Fibroblast of skin of abdomen (primary cell): ENCODE data around the gene KRT1.

Experiments
- DNase-seq: peaks from one replicate; pipeline ENCODE4 v3.0.0-alpha.2; 2013

KRT1 gene

DNA sequence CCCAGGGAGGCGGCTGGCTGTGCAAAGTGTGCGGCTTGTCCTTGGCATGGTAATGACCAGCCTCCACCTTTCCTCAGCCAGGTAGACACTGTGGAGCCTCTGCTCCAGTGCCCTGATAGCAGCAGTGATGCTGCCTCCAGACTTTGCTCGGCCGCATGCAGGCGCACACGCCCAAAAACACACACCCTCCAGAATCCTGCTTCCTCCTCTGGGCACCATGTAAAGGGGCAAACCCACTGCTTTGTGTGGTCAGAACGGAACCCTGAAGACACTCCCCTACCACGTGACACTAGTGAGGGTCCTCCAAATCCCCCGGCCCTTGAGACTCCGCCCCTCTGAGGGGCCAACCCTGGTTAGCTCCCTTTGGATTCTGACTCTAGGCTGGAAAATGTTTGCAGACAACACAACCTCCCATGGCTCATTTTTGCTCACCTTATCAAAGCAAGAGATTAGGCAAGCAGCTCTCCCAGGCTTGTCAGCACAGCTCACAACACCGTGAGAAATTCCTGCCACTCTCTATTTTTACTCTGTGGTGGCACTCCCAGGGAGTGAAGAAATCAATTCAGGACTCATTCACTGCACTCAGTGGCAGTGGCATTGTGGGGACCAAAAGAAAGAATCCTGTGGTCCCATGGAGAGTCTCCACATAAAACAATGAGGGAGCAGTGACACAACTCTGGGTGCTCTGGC, 18.6 kb upstream of the KRT1 start:
- no peak for DNase-seq

DNA sequence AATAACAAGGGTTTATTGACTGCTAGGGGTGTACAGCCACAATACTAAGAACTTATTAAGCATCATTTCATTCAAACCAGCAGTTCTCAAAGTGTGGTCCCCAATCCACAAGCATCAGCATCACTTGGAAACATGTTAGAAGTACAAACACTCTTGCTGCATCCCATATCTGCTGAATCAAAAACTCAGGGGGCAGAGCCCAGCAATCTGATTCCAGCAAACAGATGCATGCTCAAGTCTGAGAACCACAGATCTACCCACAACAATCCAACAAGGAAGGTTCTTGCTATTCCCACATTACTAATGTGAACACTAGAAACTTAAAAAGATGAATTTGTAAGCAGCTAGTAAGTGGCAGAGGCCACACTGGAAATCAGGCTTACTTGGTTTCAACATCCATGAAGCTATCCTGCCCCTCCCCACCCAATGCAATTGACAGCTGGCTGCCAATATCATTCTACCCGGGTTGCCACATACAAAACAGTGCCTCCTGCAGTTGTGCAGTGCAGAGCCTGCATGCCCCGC, 16.9 kb upstream of the KRT1 start:
- no peak for DNase-seq

DNA sequence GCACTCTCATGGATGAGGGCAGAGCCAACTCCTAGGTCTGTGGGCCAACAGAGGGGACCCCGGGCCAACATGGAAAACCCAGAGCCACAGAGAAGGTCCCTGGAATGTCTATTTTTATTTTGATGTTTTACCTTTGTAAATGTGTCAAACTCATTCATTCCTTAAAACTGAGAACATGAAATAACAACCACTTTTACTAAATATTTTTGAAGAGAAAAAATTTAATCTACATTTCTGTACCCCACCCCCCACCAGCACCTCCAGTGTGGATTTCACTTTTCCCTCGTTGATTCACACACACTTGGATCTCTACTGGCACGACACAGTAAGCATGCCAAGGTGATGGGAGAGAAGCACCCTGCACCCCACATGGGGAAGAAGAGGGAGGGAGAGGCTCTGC, 16.4 kb upstream of the KRT1 start:
- DNase-seq: no peak

DNA sequence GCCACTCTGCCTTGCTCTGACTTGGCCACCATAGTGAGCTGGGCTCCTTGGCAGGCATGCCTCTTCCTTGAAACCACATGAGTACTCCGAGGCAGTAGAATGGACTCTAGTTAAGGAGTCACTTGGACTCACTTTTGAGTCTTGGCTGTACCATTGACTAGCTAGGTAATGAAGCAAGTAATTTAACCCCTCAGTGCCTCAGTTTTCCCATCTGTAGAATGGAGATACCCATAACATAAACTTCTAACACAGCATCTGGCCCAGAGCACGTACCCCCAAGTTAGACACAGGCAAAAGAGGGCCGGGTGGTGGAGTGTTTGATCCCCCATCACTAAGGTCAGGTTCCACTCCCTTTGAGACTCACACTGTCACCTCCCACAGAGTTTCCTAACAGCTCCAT, 14.8 kb upstream of the KRT1 start:
- DNase-seq: no peak

DNA sequence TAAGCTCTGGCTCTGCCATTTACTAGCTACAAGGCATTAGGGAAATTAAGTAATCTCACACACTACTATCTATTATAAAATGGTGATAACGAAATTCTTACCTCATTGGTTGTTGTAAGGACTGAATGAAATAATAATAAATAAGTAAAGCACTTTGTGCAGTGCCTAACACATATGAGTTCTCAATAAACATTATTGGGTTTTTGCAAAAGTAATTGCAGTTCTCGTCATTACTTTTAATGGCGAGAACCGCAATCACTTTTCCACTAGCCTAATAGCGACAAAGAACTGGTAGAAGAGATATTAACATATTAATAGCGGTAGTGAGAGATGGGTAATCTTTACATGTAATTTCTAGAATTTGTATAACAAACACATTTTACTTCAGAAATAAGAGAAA, 13.9 kb upstream of the KRT1 start:
- no peak for DNase-seq

DNA sequence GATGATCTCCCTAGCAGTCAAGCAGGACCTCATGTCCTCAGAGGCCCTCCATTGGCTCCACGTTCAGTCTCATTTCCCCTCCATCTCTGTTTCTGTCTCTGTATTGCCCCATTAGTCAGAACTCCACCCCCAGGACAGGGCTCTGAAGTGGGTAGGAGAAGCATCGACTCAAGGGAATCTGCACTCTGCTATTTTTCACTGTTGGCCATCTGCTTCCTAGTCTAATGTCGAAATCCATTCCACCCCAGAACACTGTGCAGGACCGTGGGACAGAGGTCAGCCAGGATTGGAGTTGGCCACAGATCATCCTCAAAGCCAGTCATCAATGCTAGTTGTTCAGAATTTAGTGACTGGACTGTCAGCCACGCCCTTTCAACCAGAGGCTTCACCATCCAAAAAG, 13.1 kb upstream of the KRT1 start:
- no peak for DNase-seq

DNA sequence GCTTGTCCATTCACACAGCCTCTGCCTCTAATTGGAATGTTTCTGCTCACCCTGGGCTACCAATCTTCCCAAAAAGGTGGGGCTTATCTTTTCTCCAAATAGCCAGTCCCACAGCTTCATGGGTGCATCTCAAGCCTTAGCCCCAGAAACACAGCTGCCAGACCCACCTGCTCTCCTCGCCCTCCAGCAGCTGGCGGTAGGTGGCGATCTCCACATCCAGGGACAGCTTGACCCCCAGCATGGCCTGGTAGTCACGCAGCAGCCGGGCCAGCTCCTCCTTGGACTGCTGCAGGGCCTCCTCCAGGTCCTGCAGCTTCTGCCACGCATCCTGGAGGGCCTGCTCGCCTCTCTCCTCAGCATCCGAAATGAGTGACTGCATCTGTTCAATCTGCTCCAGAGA, 12.0 kb upstream of the KRT1 start:
- DNase-seq: no peak

DNA sequence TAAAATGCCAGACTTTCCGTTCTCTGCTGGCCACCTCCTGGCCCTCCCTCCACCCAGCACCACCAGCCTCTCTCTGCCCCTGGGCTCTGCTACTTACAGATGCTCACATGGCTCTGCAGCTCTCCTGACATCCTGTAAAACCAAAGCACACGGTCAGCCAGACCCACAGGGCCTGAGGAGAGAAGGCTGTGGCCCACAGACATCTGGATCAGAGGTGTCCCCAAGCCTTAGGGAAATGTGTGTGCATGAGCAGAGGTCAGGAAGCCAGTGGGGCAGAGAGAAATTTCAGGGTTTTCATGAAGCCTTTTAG, 11.6 kb upstream of the KRT1 start:
- DNase-seq: no peak

DNA sequence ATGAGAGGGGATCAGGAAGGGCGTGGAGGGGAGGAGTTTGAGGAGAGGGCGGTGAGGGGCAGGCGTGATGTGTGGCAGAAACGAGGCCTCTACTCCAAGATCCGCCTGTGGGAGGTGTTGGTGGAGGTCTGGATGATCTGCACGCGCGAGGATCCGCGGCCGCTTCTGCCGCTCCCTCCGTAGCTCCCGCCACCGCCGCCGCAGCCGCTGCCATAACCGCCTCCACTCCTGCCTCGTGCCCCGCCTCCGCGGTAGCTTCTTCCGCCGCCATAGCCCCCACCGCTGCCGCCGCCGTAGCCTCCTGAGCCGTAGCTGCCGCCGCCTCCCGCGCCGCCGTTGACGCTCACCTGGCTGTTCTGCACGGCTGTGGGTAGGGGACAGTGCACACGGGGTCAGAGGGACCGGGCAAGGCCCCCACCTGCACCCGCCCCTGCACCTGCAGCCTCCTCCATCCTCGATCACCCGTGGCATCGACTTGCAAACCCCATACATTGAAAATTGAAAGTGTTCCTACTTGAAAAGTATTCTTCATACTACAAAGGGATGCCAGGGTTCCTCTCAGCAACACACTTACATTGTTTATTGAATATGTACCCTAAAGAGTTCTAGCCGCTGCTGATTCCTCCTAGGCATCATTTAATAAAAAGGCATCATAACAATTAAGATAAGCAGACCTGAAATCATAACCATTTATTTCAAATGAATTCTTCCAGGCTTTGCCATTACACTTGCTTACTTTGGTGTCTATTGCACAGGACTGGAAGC, 11.1 kb upstream of the KRT1 start:
- no peak for DNase-seq

DNA sequence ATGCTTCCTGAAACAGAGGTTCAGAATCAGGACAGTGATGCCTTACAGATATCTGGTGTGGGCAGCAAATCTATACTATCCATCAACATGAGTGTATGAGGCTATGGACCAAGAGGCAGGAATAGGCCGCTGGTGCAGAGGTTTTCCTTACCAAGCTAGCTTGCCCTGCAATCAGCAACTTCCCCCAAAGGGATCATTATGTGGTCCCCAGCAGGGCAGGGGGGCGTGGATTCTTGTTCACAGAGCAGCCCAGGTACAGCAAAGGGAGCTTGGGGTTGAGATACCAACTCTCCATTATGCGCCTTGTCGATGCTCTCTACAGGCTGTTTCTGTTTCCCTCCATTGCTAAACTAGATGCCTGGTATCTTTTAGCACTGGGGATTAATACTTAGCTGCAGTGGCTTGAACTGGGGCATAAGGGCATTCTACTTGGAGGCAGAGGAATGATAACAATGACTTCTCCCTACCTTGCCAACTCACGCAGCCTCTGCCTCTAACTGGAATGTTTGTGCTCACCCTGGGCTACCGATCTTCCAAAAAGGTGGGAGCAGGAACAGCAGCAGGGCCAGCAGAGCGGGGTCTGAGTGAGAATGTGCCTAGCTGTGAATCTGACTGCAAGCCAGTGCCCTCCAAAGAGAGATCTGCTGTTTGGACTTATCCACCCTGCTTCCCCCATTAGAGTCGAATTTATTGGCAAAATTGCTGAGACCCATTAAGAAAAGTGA, 10.3 kb upstream of the KRT1 start:
- DNase-seq: no peak

DNA sequence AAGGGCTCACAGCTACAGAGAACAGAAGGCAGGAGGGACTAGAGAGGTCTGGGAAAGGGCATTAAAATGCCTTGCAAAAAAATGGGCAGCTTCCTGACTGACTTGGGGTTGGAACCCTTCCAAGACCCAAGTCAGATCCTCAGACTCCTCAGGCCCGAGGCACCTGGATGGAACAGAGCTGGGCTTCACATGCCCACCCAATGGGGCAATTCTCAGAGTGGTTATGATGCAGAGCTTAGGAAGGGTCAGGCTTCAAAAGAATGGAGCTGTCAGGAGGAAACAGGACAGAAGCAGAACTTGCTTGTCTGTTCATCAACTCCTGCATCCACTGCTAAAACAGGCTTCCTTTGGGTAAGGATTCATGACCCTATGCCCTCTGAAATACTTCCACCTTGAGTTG, 9.7 kb upstream of the KRT1 start:
- DNase-seq: no peak

DNA sequence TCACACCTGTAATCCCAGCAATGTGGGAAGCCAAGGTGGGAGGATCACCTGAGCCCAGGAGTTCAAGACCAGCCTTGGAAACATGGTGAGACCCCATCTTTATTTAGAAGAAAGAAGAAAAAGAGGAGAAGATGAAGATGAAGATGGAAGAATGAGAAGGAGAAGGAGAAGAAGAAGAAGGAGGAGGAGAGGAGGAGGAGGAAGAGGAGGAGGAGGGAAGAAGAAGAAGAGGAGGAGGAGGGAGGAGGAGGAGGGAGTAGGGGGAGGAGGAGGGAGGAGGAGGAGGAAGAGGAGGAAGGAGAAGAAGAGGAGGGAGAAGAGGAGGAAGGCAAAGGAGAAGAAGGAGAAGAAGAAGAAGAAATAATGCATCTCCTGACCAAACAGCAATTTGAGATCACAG, 9.0 kb upstream of the KRT1 start:
- no peak for DNase-seq

DNA sequence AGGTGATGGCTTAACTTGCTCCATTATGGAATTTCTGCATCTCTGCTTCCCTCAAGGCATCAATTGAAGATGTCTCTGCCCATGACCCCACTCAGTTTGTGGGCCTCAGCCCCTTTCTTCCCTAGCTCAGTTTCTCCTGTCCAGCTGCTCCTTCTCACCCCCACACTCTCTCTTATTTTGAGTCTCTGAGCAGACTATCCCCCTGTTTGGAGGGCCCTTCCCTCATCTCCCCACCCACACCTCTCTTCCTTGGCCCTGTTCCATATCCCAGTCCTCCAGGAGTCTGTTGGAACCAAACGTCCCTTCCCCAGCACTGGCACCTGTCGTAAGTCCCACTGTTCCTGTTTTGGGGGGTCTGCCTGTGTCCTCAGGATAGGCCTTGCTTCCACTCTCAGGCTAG, 8.3 kb upstream of the KRT1 start:
- no peak for DNase-seq

DNA sequence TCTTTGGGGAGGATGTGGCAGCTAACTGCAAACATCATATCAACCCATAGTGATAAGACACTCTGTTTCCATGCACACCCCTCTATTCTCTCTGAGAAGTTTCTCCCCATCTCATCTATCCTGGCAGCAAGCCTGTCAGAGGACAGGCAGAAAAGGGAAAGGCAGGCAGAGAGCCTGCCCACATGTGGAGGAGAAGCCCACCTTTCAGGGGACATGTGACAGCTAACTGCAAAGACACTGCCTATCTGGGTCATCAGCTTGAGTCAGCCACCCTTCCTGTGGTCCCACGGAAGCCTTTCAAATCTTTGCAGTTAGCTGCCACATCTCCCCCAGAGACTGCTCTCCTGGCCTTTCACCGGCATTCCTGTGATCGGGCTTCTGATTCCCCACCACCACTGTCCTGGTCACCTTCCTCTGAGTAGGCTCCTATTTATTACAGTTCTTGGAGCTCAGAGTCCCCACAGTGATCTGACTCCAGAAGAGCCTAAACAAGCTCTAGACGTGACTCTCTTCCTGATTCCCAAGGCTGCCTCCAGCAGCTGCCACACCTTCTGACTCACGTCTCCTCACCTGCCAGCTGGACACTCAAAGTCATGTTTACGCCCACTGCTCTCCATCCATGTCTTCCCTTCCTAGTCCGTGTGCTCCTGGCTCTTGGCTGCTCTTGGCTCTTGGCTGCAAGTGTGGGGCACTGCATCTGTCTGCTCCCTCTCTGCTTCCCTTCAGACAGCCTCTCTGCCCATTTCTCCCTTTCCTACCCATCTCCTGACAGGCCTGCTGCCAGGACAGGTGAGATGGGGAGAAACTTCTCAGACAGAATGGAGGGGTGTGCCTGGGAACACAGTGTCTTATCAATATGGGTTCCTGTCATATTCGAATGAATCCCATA, 7.5 kb upstream of the KRT1 start:
- no peak for DNase-seq

DNA sequence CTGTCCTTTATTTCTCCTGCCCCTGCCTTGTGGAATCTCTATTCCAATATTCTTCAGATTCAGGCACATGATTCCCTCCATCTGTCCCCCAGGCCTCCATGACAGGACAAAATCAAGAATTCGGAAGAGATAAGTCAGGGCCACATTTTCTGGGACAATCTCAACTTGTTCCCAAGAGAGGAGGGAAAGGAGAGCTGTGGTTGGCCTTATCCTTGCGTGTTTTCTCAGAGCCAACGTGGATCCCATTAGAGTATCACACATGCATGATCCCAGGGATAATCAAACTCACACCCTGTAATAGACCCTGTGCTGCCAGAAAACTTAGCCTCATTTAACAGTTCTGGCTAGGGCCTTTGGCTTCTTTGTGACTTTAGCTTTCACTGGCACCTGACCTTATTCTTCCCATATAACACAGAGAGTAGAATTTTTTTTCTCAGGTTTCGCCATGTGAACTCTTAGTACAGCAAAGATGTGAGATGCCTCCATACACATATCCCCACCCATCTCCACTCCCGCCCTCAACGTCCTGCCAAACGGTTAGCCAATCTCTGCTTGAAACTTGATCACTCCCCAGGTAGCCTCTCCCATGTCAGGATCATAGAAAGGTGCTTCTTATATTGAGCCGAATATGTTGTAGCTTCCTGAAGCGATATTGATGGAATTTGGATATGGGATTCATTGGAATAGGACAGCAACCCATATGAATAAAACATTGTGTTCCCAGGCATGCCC, 6.7 kb upstream of the KRT1 start:
- DNase-seq: no peak

DNA sequence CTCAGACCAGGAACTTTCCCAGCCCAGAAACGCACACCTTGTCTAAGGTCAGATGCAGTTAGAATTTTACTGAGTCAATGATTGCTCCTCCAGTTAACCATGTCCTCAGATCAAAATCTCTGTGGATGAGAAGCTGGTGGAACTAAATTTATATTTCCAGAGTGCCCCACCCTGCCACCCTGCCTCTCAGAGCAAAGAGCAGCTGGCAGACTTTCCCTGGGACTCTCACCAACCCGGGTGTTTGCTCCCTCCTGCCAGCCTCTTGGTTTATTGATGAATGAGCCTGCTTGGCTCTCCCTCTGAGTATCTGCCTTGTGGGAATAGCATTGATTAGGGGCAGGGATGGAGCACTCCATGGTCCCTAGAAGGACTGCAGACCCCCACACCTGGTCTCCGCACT, 5.9 kb upstream of the KRT1 start:
- no peak for DNase-seq

DNA sequence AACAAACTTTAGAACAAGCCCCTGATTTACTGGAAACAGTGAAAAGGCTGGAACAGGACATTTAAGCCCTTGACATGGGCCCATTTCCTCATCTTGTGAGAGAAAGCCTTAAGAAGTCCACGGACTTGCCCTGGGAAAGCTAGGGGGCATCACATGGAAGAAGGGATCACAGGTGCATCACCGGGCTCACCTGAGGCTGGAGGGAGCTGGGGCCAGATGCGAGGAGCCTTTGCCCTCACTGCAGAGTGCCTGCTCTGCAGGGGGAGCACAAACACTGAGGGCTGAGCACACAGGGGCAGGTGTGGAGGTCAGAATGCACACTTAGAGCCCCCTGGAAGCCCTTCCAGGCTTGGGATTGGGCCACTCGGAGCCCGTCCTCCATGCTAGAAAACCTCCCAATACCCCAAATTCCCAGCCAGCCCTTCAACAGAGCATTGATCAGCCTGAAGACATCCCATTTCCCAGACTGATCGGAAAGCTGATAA, 5.2 kb upstream of the KRT1 start:
- no peak for DNase-seq

DNA sequence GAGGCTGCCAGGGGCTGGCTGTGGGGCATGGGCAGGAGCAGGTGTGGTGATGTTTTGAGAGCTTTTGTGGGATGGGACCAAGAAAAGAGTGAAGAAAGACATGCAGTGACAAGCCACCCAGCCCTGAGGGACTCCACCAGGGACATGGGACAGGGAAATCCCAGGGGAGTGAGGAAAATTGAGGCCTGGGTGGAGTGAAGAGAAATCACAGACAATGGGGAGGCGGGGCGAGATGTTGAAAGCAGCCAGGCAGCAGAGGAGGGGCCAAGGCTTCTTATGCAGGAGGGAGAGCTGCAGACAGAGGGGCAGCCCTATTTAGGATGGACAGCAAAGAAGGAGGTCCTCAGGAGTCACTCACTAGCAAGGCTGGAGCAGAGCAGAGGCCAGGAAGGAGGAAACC, 4.2 kb upstream of the KRT1 start:
- no peak for DNase-seq

DNA sequence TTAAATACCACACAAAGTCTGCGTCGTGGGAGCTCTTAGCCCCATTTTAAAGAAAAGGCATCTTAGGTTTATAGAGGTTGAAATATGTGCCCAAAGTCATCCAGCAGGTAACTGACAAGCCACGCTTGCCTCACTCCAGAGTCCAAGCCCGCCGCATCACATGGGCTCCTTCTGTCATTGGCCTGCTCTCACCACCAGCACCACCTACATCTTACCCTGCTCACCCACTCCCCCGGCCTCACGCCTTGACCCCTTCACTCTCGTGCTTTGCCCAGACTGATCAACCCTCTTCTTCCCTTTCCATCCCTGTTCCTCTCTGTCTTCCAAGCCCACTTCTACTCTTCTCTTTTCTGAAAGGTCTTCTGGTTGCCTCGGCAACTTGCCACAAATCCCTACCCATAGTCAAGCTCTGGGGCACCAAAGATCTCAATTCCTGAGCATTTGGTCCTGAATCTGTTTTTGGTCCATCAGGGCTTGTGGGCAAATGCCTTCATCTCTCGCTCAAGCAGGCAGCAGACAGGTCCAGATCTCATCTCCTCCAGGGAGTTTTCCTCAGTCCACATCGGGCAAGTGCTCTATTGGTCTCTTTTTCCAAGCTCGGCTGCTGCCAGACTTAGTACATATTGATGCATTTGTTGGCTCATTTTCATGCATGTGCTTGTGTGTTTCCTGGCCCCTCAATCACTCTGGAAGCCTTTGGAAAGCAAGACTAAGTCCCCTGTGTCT, 3.5 kb upstream of the KRT1 start:
- no peak for DNase-seq

DNA sequence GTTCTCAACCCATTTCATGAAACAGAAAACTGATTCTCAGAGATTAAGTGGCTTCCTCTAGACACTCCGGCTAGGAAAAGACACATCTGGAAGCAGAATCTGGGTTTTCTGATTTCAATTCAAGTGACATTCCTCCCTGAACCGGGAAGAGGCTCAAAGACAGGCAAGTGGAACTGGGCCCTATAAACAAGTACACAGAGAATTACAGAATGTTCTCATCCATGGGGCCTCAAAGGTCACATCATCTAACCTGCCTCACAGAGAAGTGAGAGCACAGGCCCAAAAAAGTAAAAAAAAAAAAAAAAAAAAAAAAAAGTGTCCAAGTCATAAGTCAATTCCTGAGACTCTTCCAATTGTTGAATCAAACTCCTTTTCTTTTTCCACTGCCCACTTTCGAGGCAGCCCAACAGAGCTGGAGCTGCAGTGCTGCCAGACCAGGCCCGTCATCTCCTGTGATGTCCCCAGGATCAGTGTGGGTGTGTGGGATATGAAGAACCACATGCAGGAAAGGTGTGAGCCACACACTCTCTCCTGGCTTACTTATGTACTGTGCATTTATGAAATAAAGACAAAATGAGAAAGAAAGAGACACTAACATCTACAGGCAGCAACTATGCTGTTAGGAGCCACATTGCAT, 2.8 kb upstream of the KRT1 start:
- DNase-seq: no peak

DNA sequence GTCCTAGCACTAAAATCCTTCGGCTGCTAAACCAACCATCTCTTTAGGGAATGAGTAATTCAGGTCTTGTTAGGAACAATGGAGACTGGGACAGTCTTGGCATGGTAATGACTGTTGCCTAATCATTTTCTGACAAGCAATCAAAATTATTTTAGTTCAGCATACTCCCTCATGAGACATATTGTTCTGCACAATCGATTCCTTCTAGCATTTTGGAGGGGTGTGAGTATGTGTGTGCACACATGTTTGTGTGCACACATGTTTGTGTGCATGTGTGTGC, 2.1 kb upstream of the KRT1 start:
- no peak for DNase-seq
